Gastrocnemius medialis (tissue), 4 donors: ENCODE results near the gene CDH23.

ENCODE experiments used
- CTCF ChIP-seq, 5 experiments: fragments of 450-650 bp in 3 of 5; fragments of 200-600 bp in 2 of 5; sonication (generic) in 2 of 5; IDR thresholded peaks in 4 of 5; conservative IDR thresholded peaks in 1 of 5; 1 replicate in 4 of 5; 2 replicates in 1 of 5; pipeline ENCODE4 v1.5.1; 2016 to 2019; ENCODE audit warnings: antibody characterized with exemption in 5 of 5, mild to moderate bottlenecking in 3 of 5, moderate library complexity in 3 of 5
- POLR2A ChIP-seq, 2 donors: fragments of 450-650 bp; IDR thresholded peaks; one replicate each; pipeline ENCODE4 v1.6.1; 2017; ENCODE audit warnings: antibody characterized with exemption in 2 of 2, mild to moderate bottlenecking in 2 of 2, moderate library complexity in 2 of 2

- TF ChIP-seq CTCF (IDR thresholded peaks at IDR 0.05 in 4 of 5, conservative IDR thresholded peaks at IDR 0.05 in 1 of 5) (no peak), POLR2A (IDR thresholded peaks at IDR 0.05) (no peak)
These were observed 237.2 kb downstream of the CDH23 start for GRCh38 chr10:71633920-71634319.
